ENCODE measurements around the gene CUL4B.
"Not testable (repeated sequence)": the region's sequence is repeated elsewhere in the genome, so short reads cannot be mapped to it uniquely, and the experiment has no call there.

CUL4B gene

DNA sequence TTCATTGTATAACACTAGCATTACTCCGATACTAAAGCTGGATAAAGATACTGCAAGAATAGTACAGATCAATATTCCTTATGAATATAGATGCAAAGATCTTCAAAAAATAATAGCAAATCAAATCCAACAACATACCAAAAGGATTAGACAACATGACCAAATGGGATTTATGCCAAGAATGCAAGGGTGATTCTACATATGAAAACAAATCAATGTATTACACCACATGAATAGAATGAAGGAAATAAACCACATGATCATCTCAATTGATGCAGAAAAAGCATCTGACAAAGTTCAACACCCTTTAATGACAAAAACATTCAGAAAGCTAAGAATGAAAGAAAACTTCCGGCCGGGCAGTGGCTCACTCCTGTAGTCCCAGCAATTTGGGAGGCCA is 42.8 kb downstream of the CUL4B start:
- 82% methylated on average over 2 of the region's 3 CpGs; no CpG with 5 or more reads in 1 of the 2 experiments for WGBS, 2 experiments (ENCODE audit: insufficient coverage in 2 of 2)
- H3K27ac ChIP-seq (ENCODE audit: low read depth, low read length, severe bottlenecking) = no peak overlapping the region
- H3K9me3 ChIP-seq (ENCODE audit: control insufficient read depth, low read length) = no peaks in the 10 kb centered on the region
- peaks cover 2% of the 10 kb centered on the region for H3K36me3 ChIP-seq (ENCODE audit: control insufficient read depth, insufficient read depth, low read length)
- H3K4me1 ChIP-seq (ENCODE audit: control insufficient read depth, insufficient read depth, low read length, poor library complexity, severe bottlenecking) = no peaks in the 10 kb centered on the region
- H3K4me3 ChIP-seq (ENCODE audit: extremely low read depth, insufficient read depth, low read length, poor library complexity, severe bottlenecking) = no peak overlapping the region

- WGBS, 2 experiments (ENCODE audit: insufficient coverage in 2 of 2) = no CpG with 5 or more reads among the region's 1 CpG
- Histone ChIP-seq H3K9me3 (ENCODE audit: control insufficient read depth, low read length) (no peaks in the 10 kb centered on the region), H3K36me3 (ENCODE audit: control insufficient read depth, insufficient read depth, low read length) (no peaks in the 10 kb centered on the region), H3K4me3 (ENCODE audit: extremely low read depth, insufficient read depth, low read length, poor library complexity, severe bottlenecking) (no peak overlapping the region), H3K4me1 (ENCODE audit: control insufficient read depth, insufficient read depth, low read length, poor library complexity, severe bottlenecking) (no peaks in the 10 kb centered on the region), H3K27ac (ENCODE audit: low read depth, low read length, severe bottlenecking) (no peak overlapping the region)
Measured at GRCh38 chrX:120514236-120514635, 46.5 kb downstream of the CUL4B start.

GRCh38 chrX:120512627-120513026 is 48.1 kb downstream of the CUL4B start:
- Histone ChIP-seq H3K27ac (ENCODE audit: low read depth, low read length, severe bottlenecking) (no peak overlapping the region), H3K4me1 (ENCODE audit: control insufficient read depth, insufficient read depth, low read length, poor library complexity, severe bottlenecking) (no peaks in the 10 kb centered on the region), H3K4me3 (ENCODE audit: extremely low read depth, insufficient read depth, low read length, poor library complexity, severe bottlenecking) (no peak overlapping the region), H3K9me3 (ENCODE audit: control insufficient read depth, low read length) (no peaks in the 10 kb centered on the region), H3K36me3 (ENCODE audit: control insufficient read depth, insufficient read depth, low read length) (no peaks in the 10 kb centered on the region)
- no CpG with 5 or more reads among the region's 2 CpGs for WGBS, 2 experiments (ENCODE audit: insufficient coverage in 2 of 2)

DNA sequence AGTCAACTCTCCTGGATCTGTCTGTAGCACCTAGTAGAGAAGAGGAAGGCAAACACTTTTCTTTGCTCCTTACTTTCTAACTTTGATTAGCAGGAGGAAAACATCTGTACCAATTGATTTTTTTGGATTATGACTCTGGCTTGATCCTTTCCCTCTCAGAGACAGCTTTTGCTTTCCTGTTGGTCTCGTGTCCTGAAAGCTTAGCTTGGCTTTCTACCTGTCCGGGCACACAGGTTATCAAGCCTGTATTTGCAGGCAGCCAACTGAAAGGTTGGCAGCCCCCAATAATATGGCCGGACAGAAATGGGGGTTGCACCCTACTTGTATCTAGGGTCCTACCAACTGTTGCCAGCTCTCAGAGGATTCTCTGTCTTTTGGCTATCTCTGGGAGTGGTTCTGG is 48.5 kb downstream of the CUL4B start:
- no peak overlapping the region for H3K4me3 ChIP-seq (ENCODE audit: extremely low read depth, insufficient read depth, low read length, poor library complexity, severe bottlenecking)
- no peaks in the 10 kb centered on the region for H3K4me1 ChIP-seq (ENCODE audit: control insufficient read depth, insufficient read depth, low read length, poor library complexity, severe bottlenecking)
- no peaks in the 10 kb centered on the region for H3K36me3 ChIP-seq (ENCODE audit: control insufficient read depth, insufficient read depth, low read length)
- no peak overlapping the region for H3K27ac ChIP-seq (ENCODE audit: low read depth, low read length, severe bottlenecking)
- no peaks in the 10 kb centered on the region for H3K9me3 ChIP-seq (ENCODE audit: control insufficient read depth, low read length)
- 92 to 93% methylated on average over 2 of the region's 3 CpGs for WGBS, 2 experiments (ENCODE audit: insufficient coverage in 2 of 2)

- 100% methylated on average over 1 of the region's 1 CpG; no CpG with 5 or more reads in 1 of the 2 experiments for WGBS, 2 experiments (ENCODE audit: insufficient coverage in 2 of 2)
- Histone ChIP-seq H3K27ac (ENCODE audit: low read depth, low read length, severe bottlenecking) (no peak overlapping the region), H3K4me1 (ENCODE audit: control insufficient read depth, insufficient read depth, low read length, poor library complexity, severe bottlenecking) (no peaks in the 10 kb centered on the region), H3K36me3 (ENCODE audit: control insufficient read depth, insufficient read depth, low read length) (no peaks in the 10 kb centered on the region), H3K4me3 (ENCODE audit: extremely low read depth, insufficient read depth, low read length, poor library complexity, severe bottlenecking) (no peak overlapping the region), H3K9me3 (ENCODE audit: control insufficient read depth, low read length) (no peaks in the 10 kb centered on the region)
Measured at GRCh38 chrX:120504569-120504968, 56.2 kb downstream of the CUL4B start.

GRCh38 chrX:120499301-120500072 is 61.3 kb downstream of the CUL4B start:
- H3K27ac ChIP-seq (ENCODE audit: low read depth, low read length, severe bottlenecking) = no peak overlapping the region
- H3K4me3 ChIP-seq (ENCODE audit: extremely low read depth, insufficient read depth, low read length, poor library complexity, severe bottlenecking) = no peak overlapping the region
- 83 to 100% methylated on average over 1 of the region's 4 CpGs for WGBS, 2 experiments (ENCODE audit: insufficient coverage in 2 of 2)
- no peaks in the 10 kb centered on the region for H3K4me1 ChIP-seq (ENCODE audit: control insufficient read depth, insufficient read depth, low read length, poor library complexity, severe bottlenecking)
- no peaks in the 10 kb centered on the region for H3K36me3 ChIP-seq (ENCODE audit: control insufficient read depth, insufficient read depth, low read length)
- H3K9me3 ChIP-seq (ENCODE audit: control insufficient read depth, low read length) = no peaks in the 10 kb centered on the region

DNA sequence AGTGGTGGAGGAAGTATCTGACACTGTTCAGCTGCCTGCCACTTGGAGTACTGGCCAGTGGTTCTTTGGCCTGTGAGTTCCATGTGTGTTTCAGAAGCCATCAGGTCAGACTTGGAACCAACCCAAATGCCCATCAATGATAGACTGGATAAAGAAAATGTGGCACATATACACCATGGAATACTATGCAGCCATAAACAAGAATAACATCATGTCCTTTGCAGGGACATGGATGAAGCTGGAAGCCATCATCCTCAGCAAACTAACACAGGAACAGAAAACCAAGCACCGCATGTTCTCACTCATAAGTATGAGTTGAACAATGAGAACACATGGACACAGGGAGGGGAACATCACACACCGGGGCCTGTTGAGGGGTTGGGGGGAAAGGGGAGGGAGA is 70.6 kb downstream of the CUL4B start:
- H3K27ac ChIP-seq (ENCODE audit: low read depth, low read length, severe bottlenecking); H3K4me1 ChIP-seq (ENCODE audit: control insufficient read depth, insufficient read depth, low read length, poor library complexity, severe bottlenecking); H3K4me3 ChIP-seq (ENCODE audit: extremely low read depth, insufficient read depth, low read length, poor library complexity, severe bottlenecking); H3K36me3 ChIP-seq (ENCODE audit: control insufficient read depth, insufficient read depth, low read length); H3K9me3 ChIP-seq (ENCODE audit: control insufficient read depth, low read length): not testable (repeated sequence)
- no CpG with 5 or more reads among the region's 2 CpGs for WGBS, 2 experiments (ENCODE audit: insufficient coverage in 2 of 2)

DNA sequence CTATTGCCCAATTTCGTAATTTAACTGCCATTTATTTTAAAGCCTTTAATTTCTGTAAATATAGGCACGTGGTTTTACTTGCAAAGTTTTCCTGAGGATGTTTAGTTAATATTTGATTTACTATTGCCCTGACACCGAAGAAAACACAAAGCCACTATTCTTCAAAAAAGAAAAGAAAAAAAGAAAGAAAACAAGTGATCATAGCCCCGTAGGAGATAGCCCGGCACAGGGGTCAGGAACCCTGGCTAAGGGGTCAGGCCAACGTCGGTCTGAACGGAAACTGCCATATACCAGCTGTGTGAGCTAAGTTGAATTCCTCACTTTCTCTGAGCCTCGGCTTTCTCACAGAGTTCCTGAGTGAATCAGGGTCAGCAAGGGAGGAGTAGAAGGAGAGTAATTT is 74.0 kb downstream of the CUL4B start:
- 87 to 92% methylated on average over 3 to 6 of the region's 9 CpGs for WGBS, 2 experiments (ENCODE audit: insufficient coverage in 2 of 2)
- Histone ChIP-seq H3K9me3 (ENCODE audit: control insufficient read depth, low read length) (no peaks in the 10 kb centered on the region), H3K4me3 (ENCODE audit: extremely low read depth, insufficient read depth, low read length, poor library complexity, severe bottlenecking) (no peak overlapping the region), H3K4me1 (ENCODE audit: control insufficient read depth, insufficient read depth, low read length, poor library complexity, severe bottlenecking) (no peaks in the 10 kb centered on the region), H3K27ac (ENCODE audit: low read depth, low read length, severe bottlenecking) (no peak overlapping the region), H3K36me3 (ENCODE audit: control insufficient read depth, insufficient read depth, low read length) (no peaks in the 10 kb centered on the region)

DNA sequence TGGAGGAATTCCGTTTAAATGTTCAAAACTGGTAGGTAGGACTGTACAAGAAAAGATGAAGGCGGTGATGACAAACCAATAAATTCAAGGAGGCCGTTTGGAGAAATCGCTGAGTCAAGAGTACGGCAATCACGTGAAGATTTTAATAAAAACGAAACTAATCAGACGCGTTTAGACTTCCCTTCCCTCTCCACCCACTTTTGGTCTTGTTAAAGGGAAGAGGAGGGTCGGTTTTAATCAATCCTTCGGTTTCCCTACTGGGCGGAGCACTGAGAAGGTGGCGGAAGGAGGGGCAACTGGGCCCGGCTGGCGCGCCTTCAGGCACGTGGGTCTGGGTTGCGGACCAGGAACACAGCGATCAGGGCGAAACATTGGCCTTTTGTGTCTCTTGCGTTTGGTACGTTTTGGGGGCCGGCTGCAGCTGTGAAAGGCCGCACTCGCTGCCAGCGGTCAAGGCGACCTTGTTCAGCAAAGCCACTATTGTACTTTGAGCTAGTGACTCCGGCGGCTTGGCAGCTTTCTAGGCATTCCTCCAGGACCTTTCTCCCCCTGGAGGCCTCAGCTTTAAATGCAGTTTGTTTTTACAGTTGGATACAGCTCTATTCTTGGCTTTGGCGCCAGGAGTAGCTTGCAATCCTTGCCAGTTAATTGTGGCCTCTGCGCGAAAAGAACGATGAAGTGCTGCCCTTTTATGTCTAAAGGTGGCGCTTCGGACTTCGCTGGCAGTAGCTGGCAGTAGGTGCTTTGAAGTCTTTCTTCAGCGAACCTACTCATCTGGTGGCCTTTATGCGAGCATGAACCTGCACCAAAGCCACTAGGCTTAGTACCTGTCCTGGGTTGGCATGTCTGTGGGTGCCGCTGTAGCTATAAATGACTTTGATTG is 74.9 kb downstream of the CUL4B start:
- peak overlapping the region; percentile 66 for H3K27ac ChIP-seq (ENCODE audit: low read depth, low read length, severe bottlenecking)
- H3K36me3 ChIP-seq (ENCODE audit: control insufficient read depth, insufficient read depth, low read length) = no peaks in the 10 kb centered on the region
- H3K4me3 ChIP-seq (ENCODE audit: extremely low read depth, insufficient read depth, low read length, poor library complexity, severe bottlenecking) = peak overlapping the region; percentile 30
- H3K9me3 ChIP-seq (ENCODE audit: control insufficient read depth, low read length) = no peaks in the 10 kb centered on the region
- no peaks in the 10 kb centered on the region for H3K4me1 ChIP-seq (ENCODE audit: control insufficient read depth, insufficient read depth, low read length, poor library complexity, severe bottlenecking)
- 0% methylated on average over 3 to 6 of the region's 39 CpGs for WGBS, 2 experiments (ENCODE audit: insufficient coverage in 2 of 2)

GRCh38 chrX:120485315-120485637 is 75.5 kb downstream of the CUL4B start:
- Histone ChIP-seq H3K4me3 (ENCODE audit: extremely low read depth, insufficient read depth, low read length, poor library complexity, severe bottlenecking) (peak overlapping the region; percentile 30), H3K9me3 (ENCODE audit: control insufficient read depth, low read length) (no peaks in the 10 kb centered on the region), H3K36me3 (ENCODE audit: control insufficient read depth, insufficient read depth, low read length) (no peaks in the 10 kb centered on the region), H3K4me1 (ENCODE audit: control insufficient read depth, insufficient read depth, low read length, poor library complexity, severe bottlenecking) (no peaks in the 10 kb centered on the region), H3K27ac (ENCODE audit: low read depth, low read length, severe bottlenecking) (no peak overlapping the region)
- WGBS, 2 experiments (ENCODE audit: insufficient coverage in 2 of 2) = 90% methylated on average over 2 of the region's 3 CpGs; no CpG with 5 or more reads in 1 of the 2 experiments

- 90% methylated on average over 2 of the region's 3 CpGs; no CpG with 5 or more reads in 1 of the 2 experiments for WGBS, 2 experiments (ENCODE audit: insufficient coverage in 2 of 2)
Measured at GRCh38 chrX:120477453-120477852, 83.3 kb downstream of the CUL4B start.

More at GRCh38 chrX:120477453-120477852, 83.3 kb downstream of the CUL4B start:
- Histone ChIP-seq H3K36me3 (ENCODE audit: control insufficient read depth, insufficient read depth, low read length) (no peaks in the 10 kb centered on the region), H3K27ac (ENCODE audit: low read depth, low read length, severe bottlenecking) (no peak overlapping the region), H3K4me3 (ENCODE audit: extremely low read depth, insufficient read depth, low read length, poor library complexity, severe bottlenecking) (no peak overlapping the region), H3K4me1 (ENCODE audit: control insufficient read depth, insufficient read depth, low read length, poor library complexity, severe bottlenecking) (no peaks in the 10 kb centered on the region), H3K9me3 (ENCODE audit: control insufficient read depth, low read length) (no peaks in the 10 kb centered on the region)
